B cell (primary cell): ENCODE data around the gene CDCA8.

Experiments used
- CTCF ChIP-seq: fragments of 200-600 bp; IDR thresholded peaks from one replicate; pipeline ENCODE4 v1.8.0; 2022; ENCODE audit warnings: antibody characterized with exemption, mild to moderate bottlenecking
- EZH2 ChIP-seq: IDR thresholded peaks from 2 replicates; pipeline ENCODE4 v1.6.1; 2012; ENCODE audit warnings: borderline replicate concordance, low read depth, mild to moderate bottlenecking, moderate library complexity, low read length; ENCODE audit not compliant: insufficient read depth, poor library complexity, severe bottlenecking

- TF ChIP-seq EZH2 (no peak), CTCF (no peak)
Observed at GRCh38 chr1:37692834-37693175, 489 bp downstream of the CDCA8 start.
